H1 (cell line): ENCODE results near the gene ZNF618. TPM values are rescaled to one million over a fixed set of nuclear protein-coding genes. Genes with fewer than 3 reads are reported as not detected.

ENCODE experiments used
- CTCF ChIA-PET: fragments of 300-600 bp; sonication (Branson Sonifier 250); formaldehyde crosslinking; loops from one replicate; lab custom pipeline; 2021; ENCODE audit not compliant: partially characterized antibody; lab: Charles Lee
- POLR2A ChIA-PET: fragments of 300-600 bp; sonication (Branson Sonifier 250); formaldehyde crosslinking; loops from one replicate; lab custom pipeline; 2021; ENCODE audit warnings: inconsistent platforms; ENCODE audit not compliant: partially characterized antibody; lab: Charles Lee
- DNase-seq, 2 experiments: peaks; one replicate each; pipeline versions ENCODE4 v3.0.0 to v3.0.0-alpha.2; 2010 to 2022; ENCODE audit warnings: low spot score in 2 of 2, low read depth in 1 of 2, mixed read lengths in 1 of 2
- FAIRE-seq: peaks from 2 replicates; lab custom pipeline; 2011; peaks lifted over from hg19 to GRCh38; lab: Jason Lieb, UNC
- H2AFZ ChIP-seq: 2 replicates; pipeline ENCODE4 v1.8.1; 2012; ENCODE audit warnings: low read length, inconsistent platforms
- H2AK5ac ChIP-seq: 2 replicates; pipeline ENCODE4 v1.6.1; 2013; ENCODE audit warnings: low read depth, low read length
- H2BK120ac ChIP-seq: replicated peaks from 2 replicates; pipeline ENCODE3; 2013; ENCODE audit warnings: low read depth, low read length, inconsistent platforms
- H2BK12ac ChIP-seq: 2 replicates; pipeline ENCODE4 v1.6.1; 2013; ENCODE audit warnings: low read depth, low read length
- H2BK15ac ChIP-seq: 2 replicates; pipeline ENCODE4 v1.6.1; 2013; ENCODE audit warnings: low read length
- H2BK20ac ChIP-seq: 2 replicates; pipeline ENCODE4 v1.6.1; 2013; ENCODE audit warnings: low read length
- H2BK5ac ChIP-seq: 2 replicates; pipeline ENCODE4 v1.6.1; 2013; ENCODE audit warnings: low read depth, low read length
- H3K14ac ChIP-seq: 2 replicates; pipeline ENCODE4 v1.6.1; 2013; ENCODE audit warnings: inconsistent platforms; ENCODE audit not compliant: insufficient read length
- H3K18ac ChIP-seq: 2 replicates; pipeline ENCODE4 v1.6.1; 2013; ENCODE audit warnings: low read length; ENCODE audit errors: extremely low read depth
- H3K23ac ChIP-seq: 2 replicates; pipeline ENCODE4 v1.6.1; 2013; ENCODE audit warnings: inconsistent platforms; ENCODE audit not compliant: insufficient read length
- H3K23me2 ChIP-seq: 2 replicates; pipeline ENCODE4 v1.6.1; 2013; ENCODE audit warnings: low read depth, low read length
- H3K27ac ChIP-seq: 2 replicates; pipeline ENCODE4 v1.6.1; 2011; ENCODE audit warnings: low read depth, low read length, inconsistent platforms
- H3K27me3 ChIP-seq, 4 experiments: replicated peaks in 1 of 4; 1 replicate in 1 of 4; 2 replicates in 3 of 4; pipeline versions ENCODE4 v1.6.1 to v1.8.1; 2011 to 2013; ENCODE audit warnings: low read length in 3 of 4, mild to moderate bottlenecking in 3 of 4, inconsistent platforms in 2 of 4, mixed read lengths in 2 of 4, moderate library complexity in 1 of 4; ENCODE audit not compliant: control insufficient read depth in 3 of 4, insufficient read depth in 3 of 4; ENCODE audit errors: extremely low read depth in 1 of 4
- H3K36me3 ChIP-seq, 4 experiments: 2 replicates each; pipeline versions ENCODE4 v1.6.1 to v1.8.1; 2011 to 2013; ENCODE audit warnings: mild to moderate bottlenecking in 4 of 4, low read length in 3 of 4, moderate library complexity in 2 of 4, control low read depth in 1 of 4, inconsistent platforms in 1 of 4; ENCODE audit not compliant: insufficient read depth in 4 of 4, control insufficient read depth in 2 of 4
- H3K4ac ChIP-seq: replicated peaks from 2 replicates; pipeline ENCODE3; 2013; ENCODE audit warnings: low read length, low read depth, mixed read lengths, inconsistent platforms; ENCODE audit not compliant: insufficient read length
- H3K4me1 ChIP-seq, 4 experiments: replicated peaks in 1 of 4; 1 replicate in 1 of 4; 2 replicates in 3 of 4; pipeline versions ENCODE4 v1.6.1 to v1.8.1; 2011 to 2013; ENCODE audit warnings: low read length in 3 of 4, inconsistent platforms in 2 of 4, mixed read lengths in 1 of 4; ENCODE audit not compliant: insufficient read depth in 4 of 4, control insufficient read depth in 3 of 4
- H3K4me2 ChIP-seq, 2 experiments: 2 replicates each; pipeline versions ENCODE4 v1.6.1 to v1.8.1; 2011 to 2013; ENCODE audit warnings: low read depth in 2 of 2, low read length in 2 of 2, control low read depth in 1 of 2, inconsistent platforms in 1 of 2, mild to moderate bottlenecking in 1 of 2; ENCODE audit not compliant: insufficient read depth in 1 of 2
- H3K4me3 ChIP-seq, 4 experiments: fragments of 200-600, 300-600 bp in 1 of 4; sonication (generic), shearing (Covaris generic), sonication (Bioruptor Twin) in 1 of 4; 2 replicates each; pipeline versions ENCODE4 v1.5.1 to v1.8.1; 2011 to 2016; ENCODE audit warnings: low read length in 4 of 4, low read depth in 3 of 4, control low read depth in 2 of 4, inconsistent platforms in 2 of 4, mild to moderate bottlenecking in 2 of 4, mixed read lengths in 1 of 4, moderate library complexity in 1 of 4; ENCODE audit not compliant: insufficient read depth in 2 of 4; ENCODE audit errors: extremely low read depth in 1 of 4
- H3K56ac ChIP-seq: replicated peaks from 2 replicates; pipeline ENCODE3; 2013; ENCODE audit warnings: low read depth, mild to moderate bottlenecking, mixed read lengths, low read length, inconsistent platforms; ENCODE audit not compliant: insufficient read length
- H3K79me1 ChIP-seq: 2 replicates; pipeline ENCODE4 v1.6.1; 2013; ENCODE audit warnings: low read depth, low read length, control low read depth
- H3K79me2 ChIP-seq, 2 experiments: 2 replicates each; pipeline versions ENCODE4 v1.6.1 to v1.8.1; 2012 to 2013; ENCODE audit warnings: low read length in 2 of 2, mild to moderate bottlenecking in 2 of 2, inconsistent platforms in 1 of 2; ENCODE audit not compliant: insufficient read depth in 2 of 2, control insufficient read depth in 1 of 2
- H3K9ac ChIP-seq, 4 experiments: replicated peaks in 1 of 4; 1 replicate in 1 of 4; 2 replicates in 3 of 4; pipeline versions ENCODE4 v1.6.1 to v1.8.1; 2011 to 2013; ENCODE audit warnings: low read depth in 3 of 4, low read length in 3 of 4, control low read depth in 2 of 4, mild to moderate bottlenecking in 2 of 4, moderate library complexity in 2 of 4, inconsistent platforms in 1 of 4; ENCODE audit errors: extremely low read depth in 1 of 4
- H3K9me3 ChIP-seq, 2 experiments: 2 replicates each; pipeline versions ENCODE4 v1.6.1 to v1.8.1; 2012 to 2013; ENCODE audit warnings: mild to moderate bottlenecking in 2 of 2, moderate library complexity in 2 of 2, control low read depth in 1 of 2, inconsistent platforms in 1 of 2, low read depth in 1 of 2, low read length in 1 of 2, mixed read lengths in 1 of 2; ENCODE audit not compliant: insufficient read depth in 2 of 2
- H4K20me1 ChIP-seq, 2 experiments: replicated peaks in 1 of 2; 2 replicates each; pipeline versions ENCODE3 to v1.8.1; 2011 to 2013; ENCODE audit warnings: inconsistent platforms in 2 of 2, low read length in 2 of 2, mild to moderate bottlenecking in 1 of 2; ENCODE audit not compliant: insufficient read depth in 2 of 2, control insufficient read depth in 1 of 2
- H4K5ac ChIP-seq: 2 replicates; pipeline ENCODE4 v1.6.1; 2013; ENCODE audit warnings: low read length, low read depth, mixed read lengths, inconsistent platforms; ENCODE audit not compliant: insufficient read length
- H4K8ac ChIP-seq: 2 replicates; pipeline ENCODE4 v1.8.0; 2013; ENCODE audit warnings: mild to moderate bottlenecking, moderate library complexity, low read length, inconsistent platforms; ENCODE audit not compliant: insufficient read depth; ENCODE audit errors: extremely low read depth
- H4K91ac ChIP-seq: replicated peaks from 2 replicates; pipeline ENCODE3; 2013; ENCODE audit warnings: low read length, mixed read lengths, inconsistent platforms; ENCODE audit not compliant: insufficient read length
- CHD2 ChIP-seq: IDR thresholded peaks from 2 replicates; pipeline ENCODE4 v1.6.1; 2012; ENCODE audit warnings: low read length, improper control_type of control experiment
- MAFK ChIP-seq: IDR thresholded peaks from 2 replicates; pipeline ENCODE4 v1.6.1; 2012; ENCODE audit warnings: low read depth, mild to moderate bottlenecking, improper control_type of control experiment, low read length
- TAF7 ChIP-seq: optimal IDR thresholded peaks from 2 replicates; pipeline ENCODE3; 2011; ENCODE audit warnings: low read depth, mild to moderate bottlenecking, inconsistent platforms, low read length, moderate library complexity, borderline replicate concordance
- WGBS, 2 experiments: shearing (Covaris generic) in 1 of 2; methylation state at CpG; one replicate each; pipeline versions ENCODE4 v1.1.6 to v1.1.7; 2013 to 2015; ENCODE audit warnings: low lambda C conversion rate in 2 of 2, mixed read lengths in 2 of 2, inconsistent platforms in 1 of 2, low coverage in 1 of 2, missing lambda C conversion rate in 1 of 2; ENCODE audit not compliant: insufficient replicate concordance in 2 of 2, insufficient coverage in 1 of 2, insufficient read length in 1 of 2; ENCODE audit errors: extremely low coverage in 1 of 2, missing lambda C conversion rate in 1 of 2; 5-methylcytosine and 5-hydroxymethylcytosine counted together
- polyA plus RNA-seq, 7 experiments: library from polyadenylated mRNA; depleted of rRNA in 3 of 7; stranded (reverse) in 5 of 7; unstranded in 2 of 7; fragments of >200 nt in 5 of 7; fragments of 200-250 nt in 2 of 7; gene quantifications; 1 replicate in 5 of 7; 2 replicates in 1 of 7; 4 replicates in 1 of 7; pipeline versions ENCODE4 v1.2.1 to v1.2.3, GENCODE V29; 2011 to 2013; ENCODE audit warnings: missing spikeins in 2 of 7, mixed read lengths in 2 of 7
- total RNA-seq: library from RNA; stranded (reverse); fragmentation: NEBNext Ultra II Directional; extraction: Animal tissue kit (Norgen Biotek cat#: 25700); gene quantifications from 2 replicates; pipeline ENCODE4 v1.2.1, GENCODE V29; 2021
- TF ChIP-seq, protein P1 (sequence below), 3 experiments: IDR thresholded peaks; 1 replicate in 2 of 3; 2 replicates in 1 of 3; pipeline versions ENCODE4 v1.5.1 to v1.6.1; 2011; ENCODE audit warnings: low read length in 3 of 3, mild to moderate bottlenecking in 3 of 3, inconsistent platforms in 2 of 3, low read depth in 1 of 3, moderate library complexity in 1 of 3; ENCODE audit not compliant: insufficient read depth in 1 of 3; ENCODE audit errors: control extremely low read depth in 1 of 3

ZNF618 gene
- total and polyA plus RNA-seq, 2 of the 8 experiments (the other 6 are each of a cell fraction or from before 2014, with no cell fraction given), result 9.6 to 28.5 TPM

DNA sequence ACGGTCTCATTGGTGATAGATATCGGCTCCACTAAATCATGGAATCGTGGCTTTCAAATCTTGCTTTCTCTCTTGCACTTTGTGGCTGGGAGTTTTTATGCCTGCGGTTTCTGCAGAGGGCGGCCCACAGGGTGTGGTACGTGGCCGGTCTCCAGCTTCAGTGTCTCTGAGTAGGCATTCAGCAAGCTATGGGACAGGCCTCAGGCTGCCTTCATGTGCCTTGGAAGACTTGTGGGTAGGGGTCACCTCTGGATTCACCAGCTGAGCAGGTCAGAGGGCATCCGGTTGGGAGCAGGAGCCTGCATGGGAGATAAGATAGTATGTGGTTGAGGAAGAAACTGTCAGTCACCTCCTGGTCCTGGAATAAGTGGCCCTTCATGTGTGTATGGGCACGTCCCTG lies 154.3 kb downstream of the ZNF618 start:
- Histone ChIP-seq H3K4me1 (no peaks in the 10 kb centered on the region), H3K56ac (no peak overlapping the region), H3K79me2 (no peaks in the 10 kb centered on the region), H3K27me3 (no peaks in the 10 kb centered on the region), H4K91ac (no peak overlapping the region), H3K9ac (no peak overlapping the region), H2BK12ac (no peak overlapping the region), H3K9me3 (no peaks in the 10 kb centered on the region), H3K23ac (no peak overlapping the region), H3K4me3 (no peak overlapping the region), H3K14ac (no peak overlapping the region), H3K23me2 (no peaks in the 10 kb centered on the region), H4K8ac (no peak overlapping the region), H4K5ac (no peak overlapping the region), H2BK20ac (no peak overlapping the region), H2AFZ (no peak overlapping the region), H2BK120ac (no peak overlapping the region), H2AK5ac (no peak overlapping the region), H3K4ac (no peak overlapping the region), H4K20me1 (peaks cover 0 to 2% of the 10 kb centered on the region in 2 experiments), H2BK15ac (no peak overlapping the region), H3K27ac (no peak overlapping the region), H3K79me1 (0 out of 2 replicates have a peak, but pooled peaks cover 2% of the 10 kb centered on the region), H3K18ac (no peak overlapping the region), H2BK5ac (no peak overlapping the region), H3K4me2 (no peak overlapping the region), H3K36me3 (peaks cover 0 to 5% (median 1%) of the 10 kb centered on the region in 4 experiments; a peak in 3 of 8 replicates)
- FAIRE-seq, result no peak
- DNase-seq, result no peak
- no peak for TF ChIP-seq MAFK
- no peak for TF ChIP-seq TAF7
- TF ChIP-seq, protein P1, sequence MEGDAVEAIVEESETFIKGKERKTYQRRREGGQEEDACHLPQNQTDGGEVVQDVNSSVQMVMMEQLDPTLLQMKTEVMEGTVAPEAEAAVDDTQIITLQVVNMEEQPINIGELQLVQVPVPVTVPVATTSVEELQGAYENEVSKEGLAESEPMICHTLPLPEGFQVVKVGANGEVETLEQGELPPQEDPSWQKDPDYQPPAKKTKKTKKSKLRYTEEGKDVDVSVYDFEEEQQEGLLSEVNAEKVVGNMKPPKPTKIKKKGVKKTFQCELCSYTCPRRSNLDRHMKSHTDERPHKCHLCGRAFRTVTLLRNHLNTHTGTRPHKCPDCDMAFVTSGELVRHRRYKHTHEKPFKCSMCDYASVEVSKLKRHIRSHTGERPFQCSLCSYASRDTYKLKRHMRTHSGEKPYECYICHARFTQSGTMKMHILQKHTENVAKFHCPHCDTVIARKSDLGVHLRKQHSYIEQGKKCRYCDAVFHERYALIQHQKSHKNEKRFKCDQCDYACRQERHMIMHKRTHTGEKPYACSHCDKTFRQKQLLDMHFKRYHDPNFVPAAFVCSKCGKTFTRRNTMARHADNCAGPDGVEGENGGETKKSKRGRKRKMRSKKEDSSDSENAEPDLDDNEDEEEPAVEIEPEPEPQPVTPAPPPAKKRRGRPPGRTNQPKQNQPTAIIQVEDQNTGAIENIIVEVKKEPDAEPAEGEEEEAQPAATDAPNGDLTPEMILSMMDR (IDR thresholded peaks at IDR 0.05; ENCODE audit: control extremely low read depth in 1 of 3, insufficient read depth in 1 of 3, low read depth in 1 of 3, low read length in 3 of 3), result no peak
- no peak for TF ChIP-seq CHD2
- CTCF ChIA-PET, result no interaction called here
- POLR2A ChIA-PET, result no interaction called here
- 90% methylated on average over 9 of the region's 9 CpGs; no CpG with 5 or more reads in 1 of the 2 experiments for WGBS, 2 experiments
